ENCODE results near the gene ZNF462.

DNA sequence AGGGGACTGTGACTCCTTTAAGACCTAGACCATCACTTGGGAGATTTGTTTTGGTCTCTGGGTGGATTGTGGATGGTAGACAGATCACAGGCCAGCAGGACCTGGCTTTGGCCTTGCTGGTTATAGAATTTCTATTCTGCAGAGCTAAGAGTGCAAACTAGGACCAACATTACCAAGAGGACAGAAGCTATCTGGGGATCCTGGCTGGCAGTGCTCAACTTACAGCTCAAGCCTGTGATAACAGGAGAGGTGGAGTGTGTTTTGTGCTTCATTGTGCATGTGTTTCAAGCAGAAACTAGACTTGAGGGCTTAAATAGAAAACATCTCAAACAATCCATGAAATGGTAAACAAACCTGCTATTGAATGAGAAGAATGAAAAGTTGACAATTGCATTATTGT is 106.7 kb downstream of the ZNF462 start:
- TF ChIP-seq, protein P1, sequence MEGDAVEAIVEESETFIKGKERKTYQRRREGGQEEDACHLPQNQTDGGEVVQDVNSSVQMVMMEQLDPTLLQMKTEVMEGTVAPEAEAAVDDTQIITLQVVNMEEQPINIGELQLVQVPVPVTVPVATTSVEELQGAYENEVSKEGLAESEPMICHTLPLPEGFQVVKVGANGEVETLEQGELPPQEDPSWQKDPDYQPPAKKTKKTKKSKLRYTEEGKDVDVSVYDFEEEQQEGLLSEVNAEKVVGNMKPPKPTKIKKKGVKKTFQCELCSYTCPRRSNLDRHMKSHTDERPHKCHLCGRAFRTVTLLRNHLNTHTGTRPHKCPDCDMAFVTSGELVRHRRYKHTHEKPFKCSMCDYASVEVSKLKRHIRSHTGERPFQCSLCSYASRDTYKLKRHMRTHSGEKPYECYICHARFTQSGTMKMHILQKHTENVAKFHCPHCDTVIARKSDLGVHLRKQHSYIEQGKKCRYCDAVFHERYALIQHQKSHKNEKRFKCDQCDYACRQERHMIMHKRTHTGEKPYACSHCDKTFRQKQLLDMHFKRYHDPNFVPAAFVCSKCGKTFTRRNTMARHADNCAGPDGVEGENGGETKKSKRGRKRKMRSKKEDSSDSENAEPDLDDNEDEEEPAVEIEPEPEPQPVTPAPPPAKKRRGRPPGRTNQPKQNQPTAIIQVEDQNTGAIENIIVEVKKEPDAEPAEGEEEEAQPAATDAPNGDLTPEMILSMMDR (IDR thresholded peaks at IDR 0.05; ENCODE audit: low read depth, low read length), result no peak
- no peak for TF ChIP-seq EZH2phosphoT487 (IDR thresholded peaks at IDR 0.05; ENCODE audit: low read depth)
